Naive thymus-derived CD8-positive, alpha-beta T cell (primary cell): ENCODE results near the gene PDSS2. TPM values are rescaled to one million over a fixed set of nuclear protein-coding genes. Genes with fewer than 3 reads are reported as not detected.
"Not testable (repeated sequence)": the region's sequence is repeated elsewhere in the genome, so short reads cannot be mapped to it uniquely, and the experiment has no call there.

ENCODE experiments used
- ATAC-seq, 2 donors: fragments of 150-1000 bp; cut with Tn5 transposase in 1 of 2; sonication (Bioruptor Pico), chemical (Tn5 transposase) in 1 of 2; 1 replicate in 1 of 2; 2 replicates in 1 of 2; pipeline ENCODE4 v1.10.0; 2021; ENCODE audit warnings: mild to moderate bottlenecking in 2 of 2, moderate library complexity in 2 of 2
- POLR2A ChIA-PET: fragments of 350-600 bp; sonication (Branson Sonifier 250); formaldehyde crosslinking; loops from one replicate; lab custom pipeline; 2021; ENCODE audit warnings: antibody characterized with exemption; lab: Charles Lee
- DNase-seq, 10 donors: peaks; one replicate each; pipeline versions ENCODE4 v3.0.0 to v3.0.0-alpha.2; 2020 to 2022
- H3K27ac Mint-ChIP-seq, 10 donors: one replicate each; pipeline ENCODE4 v1.8.0; 2020 to 2022; ENCODE audit warnings: mild to moderate bottlenecking in 10 of 10, mixed read lengths in 10 of 10, moderate library complexity in 4 of 10, inconsistent platforms in 1 of 10
- H3K27me3 Mint-ChIP-seq, 5 donors: one replicate each; pipeline ENCODE4 v1.8.0; 2021 to 2022; ENCODE audit warnings: mixed read lengths in 5 of 5
- H3K36me3 Mint-ChIP-seq, 3 donors: one replicate each; pipeline ENCODE4 v1.8.0; 2020 to 2022; ENCODE audit warnings: mixed read lengths in 3 of 3, mild to moderate bottlenecking in 2 of 3, inconsistent platforms in 1 of 3
- H3K4me1 Mint-ChIP-seq, 4 donors: one replicate each; pipeline ENCODE4 v1.8.0; 2021 to 2022; ENCODE audit warnings: mixed read lengths in 4 of 4
- H3K4me3 Mint-ChIP-seq, 10 donors: one replicate each; pipeline ENCODE4 v1.8.0; 2020 to 2022; ENCODE audit warnings: mild to moderate bottlenecking in 10 of 10, mixed read lengths in 10 of 10, moderate library complexity in 6 of 10, inconsistent platforms in 1 of 10
- H3K9me3 Mint-ChIP-seq, 9 donors: one replicate each; pipeline ENCODE4 v1.8.0; 2020 to 2022; ENCODE audit warnings: mixed read lengths in 9 of 9, mild to moderate bottlenecking in 3 of 9, inconsistent platforms in 1 of 9, moderate library complexity in 1 of 9
- polyA plus RNA-seq, 3 donors: library from polyadenylated mRNA; unstranded; fragments of 300-500 nt; fragmentation: Illumina TruSeq; gene quantifications; one replicate each; pipeline ENCODE4 v1.2.3, GENCODE V29; 2021
- total RNA-seq, 8 experiments: library from RNA in 2 of 8; stranded (reverse) in 2 of 8; gene quantifications; one replicate each; pipeline ENCODE4 v1.2.3 and lab custom pipeline; 2021 to 2026

Gene PDSS2
- total and polyA plus RNA-seq, 5 experiments from 2014 or later: 11.1 to 16.6 (median 13.9) TPM

DNA sequence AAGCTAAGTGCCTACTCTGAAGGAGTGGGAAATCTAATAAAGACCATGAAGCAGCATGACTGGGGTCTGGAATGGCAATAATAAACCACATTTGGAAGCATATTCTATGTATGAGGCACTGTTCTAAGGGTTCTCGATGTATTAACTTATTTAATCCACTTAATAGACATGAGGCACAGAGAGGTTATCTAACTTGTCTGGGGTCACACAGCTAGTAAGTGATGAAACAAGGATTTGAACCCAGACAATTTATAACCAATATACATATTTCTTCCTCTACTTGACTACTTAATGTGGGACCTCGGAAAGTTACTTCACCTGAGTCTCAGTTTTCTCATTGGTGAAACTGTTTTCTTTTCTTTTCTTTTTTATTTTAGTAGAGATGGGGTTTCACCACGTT is 131.3 kb downstream of the PDSS2 start:
- POLR2A ChIA-PET: no interaction called here
- Mint-ChIP-seq H3K27me3 (no peaks in the 10 kb centered on the region), H3K4me3 (no peak overlapping the region), H3K9me3 (no peaks in the 10 kb centered on the region), H3K36me3 (peaks cover 0 to 28% (median 5%) of the 10 kb centered on the region in 3 donors), H3K4me1 (peaks cover 2 to 24% (median 12%) of the 10 kb centered on the region in 4 donors), H3K27ac (no peak overlapping the region)
- no peak for ATAC-seq
- DNase-seq: no peak

- POLR2A ChIA-PET: no interaction called here
- Mint-ChIP-seq H3K4me1 (peaks cover 0 to 4% (median 2%) of the 10 kb centered on the region in 4 donors), H3K27me3 (no peaks in the 10 kb centered on the region), H3K9me3 (no peaks in the 10 kb centered on the region), H3K27ac (peak overlapping the region in 1 of 10 donors; percentile 22), H3K4me3 (no peak overlapping the region), H3K36me3 (peaks cover 0 to 12% (median 5%) of the 10 kb centered on the region in 3 donors)
- ATAC-seq (no peak), DNase-seq (no peak)
These were observed 136.1 kb downstream of the PDSS2 start for GRCh38 chr6:107323133-107323785.

GRCh38 chr6:107321793-107322192 is 137.6 kb downstream of the PDSS2 start:
- Mint-ChIP-seq H3K9me3 (no peaks in the 10 kb centered on the region), H3K36me3 (peaks cover 0 to 8% (median 2%) of the 10 kb centered on the region in 3 donors), H3K27me3 (no peaks in the 10 kb centered on the region), H3K4me3 (no peak overlapping the region), H3K27ac (peak overlapping the region in 2 of 10 donors; percentile 0 to 16), H3K4me1 (peaks cover 0 to 6% (median 2%) of the 10 kb centered on the region in 4 donors)
- POLR2A ChIA-PET: no interaction called here
- no peak for DNase-seq
- ATAC-seq: no peak

DNA sequence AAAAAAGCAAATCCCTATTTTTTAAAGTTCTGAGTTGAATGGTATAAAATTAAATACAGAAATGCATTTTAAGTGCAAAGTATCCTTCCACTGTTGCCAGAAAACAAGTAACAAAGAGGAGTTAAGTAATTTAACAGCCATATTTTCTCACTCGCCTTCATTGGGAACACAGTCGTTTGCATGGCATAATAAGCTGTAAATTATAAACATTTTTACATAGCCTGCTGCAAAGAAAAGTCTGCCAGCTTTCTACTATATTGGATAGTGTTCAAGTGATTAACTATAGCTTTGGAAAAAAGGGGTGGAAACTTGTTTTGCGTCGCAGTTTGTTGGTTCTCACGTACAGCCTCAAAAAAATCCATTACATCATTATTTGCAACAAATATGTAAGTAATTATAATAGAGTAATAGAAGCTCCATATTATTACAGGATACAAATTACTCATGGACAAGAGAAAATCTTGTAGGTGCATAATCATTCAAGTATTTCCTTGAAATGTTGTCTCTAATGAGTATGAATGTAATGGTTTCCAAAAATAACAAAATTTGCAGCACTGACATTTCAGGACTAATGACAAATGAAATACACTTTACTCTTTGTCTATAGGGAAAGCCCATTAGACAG is 139.3 kb downstream of the PDSS2 start:
- no peaks in the 10 kb centered on the region for H3K9me3 Mint-ChIP-seq

GRCh38 chr6:107318100-107318736 is 141.1 kb downstream of the PDSS2 start:
- Mint-ChIP-seq H3K27me3 (no peaks in the 10 kb centered on the region), H3K36me3 (peaks cover 0 to 4% (median 0%) of the 10 kb centered on the region in 3 donors), H3K4me1 (peaks cover 0 to 9% (median 2%) of the 10 kb centered on the region in 4 donors), H3K27ac (peak overlapping the region in 1 of 10 donors; percentile 60), H3K4me3 (no peak overlapping the region), H3K9me3 (no peaks in the 10 kb centered on the region)
- DNase-seq (peak in 3 of 10 donors; percentile 2 to 11 (median 6)), ATAC-seq (peak; percentile 27 to 41)
- POLR2A ChIA-PET: no interaction called here

More for the DNA sequence above, 139.3 kb downstream of the PDSS2 start:
- no peaks in the 10 kb centered on the region for H3K27me3 Mint-ChIP-seq
- no peak overlapping the region for H3K27ac Mint-ChIP-seq
- ATAC-seq: no peak
- H3K36me3 Mint-ChIP-seq: peaks cover 0 to 6% (median 0%) of the 10 kb centered on the region in 3 donors
- peaks cover 0 to 9% (median 2%) of the 10 kb centered on the region in 4 donors for H3K4me1 Mint-ChIP-seq
- POLR2A ChIA-PET: no interaction called here
- no peak for DNase-seq
- H3K4me3 Mint-ChIP-seq: no peak overlapping the region

DNA sequence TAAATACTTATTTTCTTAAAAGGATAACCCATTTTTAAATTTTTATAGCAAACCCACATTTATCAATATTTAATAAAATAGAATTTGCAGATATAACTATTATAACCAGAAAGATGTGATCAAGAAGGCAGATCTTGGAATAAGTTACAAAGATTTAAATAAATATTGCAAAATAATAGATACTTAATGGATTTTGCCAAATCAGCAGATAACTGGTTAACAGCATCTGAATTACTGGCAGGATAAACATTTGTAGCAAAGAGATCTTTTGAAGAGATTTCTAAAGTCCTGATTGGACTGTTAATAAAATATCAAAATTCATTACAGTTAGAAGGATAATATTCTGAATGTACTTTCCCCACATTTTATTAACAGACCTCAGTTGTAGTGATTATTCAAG is 144.2 kb downstream of the PDSS2 start:
- H3K27me3 Mint-ChIP-seq: no peaks in the 10 kb centered on the region
- peaks cover 0 to 11% (median 4%) of the 10 kb centered on the region in 4 donors for H3K4me1 Mint-ChIP-seq
- H3K4me3 Mint-ChIP-seq: no peak overlapping the region
- no peak for DNase-seq
- no peak overlapping the region for H3K27ac Mint-ChIP-seq
- peaks cover 0 to 9% (median 8%) of the 10 kb centered on the region in 3 donors for H3K36me3 Mint-ChIP-seq
- POLR2A ChIA-PET: no interaction called here
- ATAC-seq: no peak
- H3K9me3 Mint-ChIP-seq: no peaks in the 10 kb centered on the region

GRCh38 chr6:107314531-107314939 is 144.8 kb downstream of the PDSS2 start:
- no peak for ATAC-seq
- Mint-ChIP-seq H3K4me1 (peaks cover 0 to 11% (median 4%) of the 10 kb centered on the region in 4 donors), H3K4me3 (no peak overlapping the region), H3K9me3 (no peaks in the 10 kb centered on the region), H3K36me3 (peaks cover 0 to 10% (median 8%) of the 10 kb centered on the region in 3 donors), H3K27me3 (no peaks in the 10 kb centered on the region), H3K27ac (no peak overlapping the region)
- POLR2A ChIA-PET: no interaction called here
- no peak for DNase-seq

GRCh38 chr6:107313776-107314175 is 145.6 kb downstream of the PDSS2 start:
- Mint-ChIP-seq H3K9me3 (no peaks in the 10 kb centered on the region), H3K27me3 (no peaks in the 10 kb centered on the region), H3K27ac (no peak overlapping the region), H3K4me3 (no peak overlapping the region), H3K36me3 (peaks cover 0 to 17% (median 8%) of the 10 kb centered on the region in 3 donors), H3K4me1 (peaks cover 0 to 11% (median 4%) of the 10 kb centered on the region in 4 donors)
- DNase-seq (no peak), ATAC-seq (no peak)
- POLR2A ChIA-PET: no interaction called here

- Mint-ChIP-seq H3K27me3 (no peaks in the 10 kb centered on the region), H3K27ac (no peak overlapping the region), H3K4me1 (peaks cover 0 to 9% (median 4%) of the 10 kb centered on the region in 4 donors), H3K36me3 (peaks cover 0 to 23% (median 15%) of the 10 kb centered on the region in 3 donors), H3K9me3 (no peaks in the 10 kb centered on the region), H3K4me3 (no peak overlapping the region)
- ATAC-seq (no peak), DNase-seq (no peak)
- POLR2A ChIA-PET: no interaction called here
These were observed 149.0 kb downstream of the PDSS2 start for GRCh38 chr6:107310362-107310761.

DNA sequence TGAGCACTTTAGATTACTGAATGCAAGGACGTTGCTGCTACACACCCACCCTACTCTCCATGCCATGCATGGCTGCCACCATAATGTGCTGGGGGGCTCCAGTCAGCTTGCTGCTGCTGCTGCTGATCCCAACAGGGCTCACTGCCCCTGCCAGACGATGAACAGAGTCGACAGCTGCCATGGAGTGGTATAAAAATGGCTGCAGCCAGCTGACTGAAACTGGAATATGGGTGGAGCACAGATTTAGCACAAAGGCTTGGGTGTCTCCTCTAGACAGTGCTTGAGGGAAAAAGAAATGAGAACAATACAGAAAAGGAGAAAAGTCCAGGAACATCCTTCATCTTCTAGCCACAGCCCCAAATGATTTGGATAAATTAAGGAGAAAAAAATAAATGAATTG is 150.7 kb downstream of the PDSS2 start:
- no peak for ATAC-seq
- H3K4me1 Mint-ChIP-seq: peaks cover 0 to 9% (median 4%) of the 10 kb centered on the region in 4 donors

GRCh38 chr6:107305994-107306393 is 153.4 kb downstream of the PDSS2 start:
- ATAC-seq, H3K4me3 Mint-ChIP-seq, DNase-seq, H3K4me1 Mint-ChIP-seq, H3K9me3 Mint-ChIP-seq, POLR2A ChIA-PET, H3K27me3 Mint-ChIP-seq, H3K27ac Mint-ChIP-seq: not testable (repeated sequence)
- H3K36me3 Mint-ChIP-seq: peaks cover 0 to 24% (median 14%) of the 10 kb centered on the region in 3 donors

More for the DNA sequence above, 150.7 kb downstream of the PDSS2 start:
- DNase-seq: no peak
- POLR2A ChIA-PET: no interaction called here
- Mint-ChIP-seq H3K27ac (no peak overlapping the region), H3K9me3 (no peaks in the 10 kb centered on the region), H3K4me3 (no peak overlapping the region), H3K36me3 (peaks cover 0 to 28% (median 18%) of the 10 kb centered on the region in 3 donors), H3K27me3 (no peaks in the 10 kb centered on the region)

DNA sequence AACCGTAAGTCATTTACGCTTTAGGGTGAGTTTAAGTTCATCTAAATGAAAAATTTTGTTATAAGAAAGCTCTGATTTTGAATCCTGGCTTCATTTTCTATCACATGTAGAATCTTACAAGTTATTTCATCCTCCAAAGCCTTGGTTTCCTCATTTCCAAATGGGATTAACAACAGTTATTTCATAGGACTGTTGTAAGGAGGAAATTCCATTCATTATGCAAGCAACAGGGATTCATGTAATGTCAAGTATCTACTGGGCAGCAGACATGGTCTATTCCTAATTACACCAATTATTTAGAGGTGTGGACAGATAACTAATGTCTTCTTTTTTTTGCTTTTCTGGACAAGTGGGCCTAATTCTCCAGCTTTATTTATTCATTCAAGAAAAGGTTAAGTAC is 154.0 kb downstream of the PDSS2 start:
- DNase-seq: no peak
- Mint-ChIP-seq H3K36me3 (peaks cover 0 to 21% (median 11%) of the 10 kb centered on the region in 3 donors), H3K27ac (no peak overlapping the region), H3K27me3 (no peaks in the 10 kb centered on the region), H3K9me3 (no peaks in the 10 kb centered on the region), H3K4me3 (no peak overlapping the region), H3K4me1 (peaks cover 0 to 3% (median 1%) of the 10 kb centered on the region in 4 donors)
- no peak for ATAC-seq
- POLR2A ChIA-PET: no interaction called here
